HG02571 (cell line): ENCODE results near the gene MRS2.

ENCODE experiments used
- ATAC-seq: cut with Tn5 transposase; IDR thresholded peaks from one replicate; pipeline ENCODE4 v1.9.1; 2021; ENCODE audit warnings: mild to moderate bottlenecking, moderate library complexity; ENCODE audit not compliant: unreplicated experiment

MRS2 gene

DNA sequence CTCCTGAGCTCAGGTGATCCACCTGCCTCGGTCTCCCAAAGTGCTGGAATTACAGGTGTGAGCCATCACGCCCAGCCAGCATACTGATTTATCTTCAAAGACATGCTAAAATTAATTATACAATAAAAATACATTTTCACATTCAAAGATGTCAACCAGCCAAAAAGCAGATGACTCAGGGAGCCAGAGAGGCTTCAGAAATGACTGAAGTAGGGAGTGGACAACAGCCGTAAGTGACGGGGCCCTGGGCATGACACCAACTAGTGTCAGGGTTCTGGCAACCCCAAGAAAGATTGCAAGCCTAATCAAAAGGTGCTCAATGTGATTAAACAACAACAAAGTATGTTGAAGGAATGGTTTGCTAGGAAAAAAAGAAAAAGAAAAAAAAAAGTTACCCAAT lies 58.2 kb downstream of the MRS2 start:
- ATAC-seq, result no peak

DNA sequence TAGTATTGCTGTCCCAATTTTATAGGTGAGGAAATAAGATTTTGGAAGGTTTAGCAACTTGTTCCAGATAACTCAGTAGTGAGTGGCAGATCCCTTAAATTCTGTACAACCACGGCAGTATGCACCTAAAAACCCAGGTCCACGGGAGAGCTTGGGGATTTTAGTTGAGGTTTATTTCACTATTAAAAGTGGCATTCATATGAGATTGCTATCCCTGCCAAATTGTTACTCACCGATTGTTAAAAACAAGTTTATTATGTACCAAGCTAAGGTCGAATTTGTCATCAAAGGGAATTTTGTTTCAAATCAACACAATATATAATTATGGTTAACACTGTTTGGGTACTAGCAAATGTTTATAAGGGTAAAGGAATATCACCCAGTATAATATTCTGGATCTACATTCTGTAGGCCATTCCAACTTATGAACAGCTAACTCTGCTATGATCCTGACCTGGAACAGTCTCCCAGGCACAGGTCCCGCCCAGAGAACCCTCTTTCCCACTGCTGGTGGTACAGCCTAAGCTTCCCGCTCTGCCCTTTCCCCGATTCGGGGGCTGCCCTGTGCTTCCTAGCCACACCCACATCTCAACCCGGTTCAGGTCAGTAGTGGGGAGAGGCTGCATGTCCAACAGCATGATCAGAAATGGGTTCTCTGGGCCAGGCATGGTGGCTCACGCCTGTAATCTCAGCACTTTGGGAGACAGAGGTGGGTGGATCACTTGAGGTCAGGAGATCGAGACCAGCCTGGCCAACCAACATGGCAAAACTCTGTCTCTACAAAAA lies 61.7 kb downstream of the MRS2 start:
- no peak for ATAC-seq

GRCh38 chr6:24469811-24470210 lies 67.1 kb downstream of the MRS2 start:
- ATAC-seq, result no peak

DNA sequence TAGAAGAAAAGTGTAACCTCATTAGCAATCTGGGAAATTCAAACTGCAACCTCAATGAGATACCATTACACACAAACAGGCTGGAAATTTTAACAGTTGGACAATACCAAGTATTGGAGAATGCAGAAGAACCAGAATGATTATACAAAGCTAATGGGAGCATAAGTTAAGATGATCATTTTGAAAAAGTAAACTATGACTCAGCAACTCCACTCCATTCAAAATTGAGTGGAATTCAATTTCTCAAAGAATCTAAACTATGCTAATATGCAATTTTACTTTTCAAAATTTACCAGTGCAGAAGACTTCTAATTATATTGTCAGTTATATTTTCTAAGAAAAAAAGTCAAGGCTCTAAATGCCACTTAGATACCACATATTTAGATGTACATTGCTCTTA lies 69.4 kb downstream of the MRS2 start:
- ATAC-seq, result no peak
